ENCODE results near the gene ARCN1.

ARCN1 gene

DNA sequence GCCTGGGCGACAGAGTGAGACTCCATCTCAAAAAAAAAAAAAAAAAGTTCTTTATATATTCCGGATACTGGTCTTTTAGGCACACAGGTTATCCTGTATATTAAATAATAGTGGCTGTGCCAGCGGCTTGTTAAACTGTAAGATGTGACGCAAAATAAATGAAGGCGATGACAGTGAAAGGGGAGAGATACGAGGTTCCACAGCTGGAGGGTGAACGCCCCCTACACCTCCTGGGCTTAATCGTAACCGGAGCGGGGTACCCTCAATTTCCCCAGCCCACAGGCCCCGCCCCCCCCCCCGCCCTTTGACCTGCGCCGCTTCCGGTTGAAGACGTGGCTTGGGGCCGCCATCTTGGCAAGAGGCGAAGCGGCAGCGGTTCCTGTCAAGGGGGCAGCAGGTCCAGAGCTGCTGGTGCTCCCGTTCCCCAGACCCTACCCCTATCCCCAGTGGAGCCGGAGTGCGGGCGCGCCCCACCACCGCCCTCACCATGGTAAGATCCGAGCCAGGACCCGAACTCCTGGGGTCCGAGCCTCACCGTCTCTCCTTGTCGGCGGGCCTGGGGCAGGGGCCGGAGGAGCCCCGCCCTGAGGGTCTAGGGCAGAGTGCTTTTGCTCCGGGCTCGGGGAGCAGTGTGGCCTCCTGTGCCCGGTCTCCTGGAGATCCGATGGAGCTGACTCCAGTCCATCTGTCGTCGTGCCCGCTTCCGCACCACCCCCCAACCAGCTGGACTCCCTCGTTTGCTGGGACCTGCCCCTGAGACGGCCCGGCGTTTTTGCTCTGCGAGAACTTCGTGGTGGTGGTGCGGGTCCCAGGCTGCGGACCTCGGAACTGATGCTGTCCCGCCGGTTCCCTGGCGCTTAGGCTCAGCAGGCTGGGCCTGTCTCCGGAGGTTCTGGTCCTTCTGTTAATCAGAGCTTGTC, at the start of gene ARCN1:
Gene ARCN1, plus strand, starts transcription at position 349 of the 920 bp plus-strand sequence. Its CDS starts 139 bp downstream, at position 488.
- DNase-seq, result peak; percentile 55 to 83 (median 74)

- no peak for DNase-seq
Measured at GRCh38 chr11:118522571-118523072, 49.6 kb upstream of the ARCN1 start.

DNA sequence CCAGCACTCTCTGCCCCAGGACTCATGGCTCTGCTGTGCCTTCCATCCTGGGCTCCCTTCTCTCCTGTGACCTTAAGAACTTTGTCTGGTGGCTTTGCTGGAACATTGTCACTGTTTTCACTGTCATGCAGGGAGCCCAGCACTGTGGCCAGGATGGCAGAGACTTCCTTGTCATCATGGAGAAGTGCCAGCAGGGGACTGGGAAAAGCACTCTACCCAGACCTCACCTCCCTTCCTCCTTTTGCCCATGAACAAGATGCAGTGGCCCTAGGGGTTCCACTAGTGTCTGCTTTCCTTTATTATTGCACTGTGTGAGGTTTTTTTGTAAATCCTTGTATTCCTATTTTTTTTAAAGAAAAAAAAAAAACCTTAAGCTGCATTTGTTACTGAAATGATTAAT, 47.9 kb upstream of the ARCN1 start:
- DNase-seq, result no peak

DNA sequence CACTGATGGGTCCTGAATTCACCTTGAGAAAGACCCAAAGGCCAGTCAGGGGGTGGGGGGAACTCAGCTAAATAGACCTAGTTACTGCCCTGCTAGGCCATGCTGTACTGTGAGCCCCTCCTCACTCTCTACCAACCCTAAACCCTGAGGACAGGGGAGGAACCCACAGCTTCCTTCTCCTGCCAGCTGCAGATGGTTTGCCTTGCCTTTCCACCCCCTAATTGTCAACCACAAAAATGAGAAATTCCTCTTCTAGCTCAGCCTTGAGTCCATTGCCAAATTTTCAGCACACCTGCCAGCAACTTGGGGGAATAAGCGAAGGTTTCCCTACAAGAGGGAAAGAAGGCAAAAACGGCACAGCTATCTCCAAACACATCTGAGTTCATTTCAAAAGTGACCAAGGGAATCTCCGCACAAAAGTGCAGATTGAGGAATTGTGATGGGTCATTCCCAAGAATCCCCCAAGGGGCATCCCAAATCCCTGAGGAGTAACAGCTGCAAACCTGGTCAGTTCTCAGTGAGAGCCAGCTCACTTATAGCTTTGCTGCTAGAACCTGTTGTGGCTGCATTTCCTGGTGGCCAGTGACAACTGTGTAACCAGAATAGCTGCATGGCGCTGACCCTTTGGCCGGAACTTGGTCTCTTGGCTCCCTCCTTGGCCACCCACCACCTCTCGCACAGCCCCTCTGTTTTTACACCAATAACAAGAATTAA, 47.3 kb upstream of the ARCN1 start:
- DNase-seq, result no peak

DNA sequence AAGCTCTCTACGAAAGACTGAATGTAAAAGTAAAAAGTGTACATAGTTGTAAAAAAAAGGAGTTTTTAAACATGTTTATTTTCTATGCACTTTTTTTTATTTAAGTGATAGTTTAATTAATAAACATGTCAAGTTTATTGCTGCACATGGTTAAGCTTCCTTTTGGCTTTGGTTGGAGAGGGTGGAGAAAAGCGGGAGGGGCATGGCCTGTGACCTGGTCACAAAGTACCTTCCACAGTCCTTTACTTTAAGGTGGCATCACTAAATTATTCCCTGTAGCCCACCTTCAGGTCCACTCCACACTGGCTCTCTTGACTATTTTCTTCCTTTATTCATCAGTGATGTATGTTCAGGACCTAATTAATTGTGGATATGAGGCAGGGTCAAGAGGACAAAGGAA, 45.5 kb upstream of the ARCN1 start:
- no peak for DNase-seq

- no peak for DNase-seq
Measured at GRCh38 chr11:118527109-118527508, 45.1 kb upstream of the ARCN1 start, which contains the start of gene TTC36. Gene TTC36 (plus strand): TSS chr11:118527474. CDS start chr11:118527495, 21 bp downstream.

GRCh38 chr11:118528511-118528910, 43.7 kb upstream of the ARCN1 start:
- DNase-seq, result no peak

- DNase-seq, result no peak
Measured at GRCh38 chr11:118529584-118530175, 42.5 kb upstream of the ARCN1 start.

GRCh38 chr11:118530180-118530682, 42.0 kb upstream of the ARCN1 start:
- no peak for DNase-seq

DNA sequence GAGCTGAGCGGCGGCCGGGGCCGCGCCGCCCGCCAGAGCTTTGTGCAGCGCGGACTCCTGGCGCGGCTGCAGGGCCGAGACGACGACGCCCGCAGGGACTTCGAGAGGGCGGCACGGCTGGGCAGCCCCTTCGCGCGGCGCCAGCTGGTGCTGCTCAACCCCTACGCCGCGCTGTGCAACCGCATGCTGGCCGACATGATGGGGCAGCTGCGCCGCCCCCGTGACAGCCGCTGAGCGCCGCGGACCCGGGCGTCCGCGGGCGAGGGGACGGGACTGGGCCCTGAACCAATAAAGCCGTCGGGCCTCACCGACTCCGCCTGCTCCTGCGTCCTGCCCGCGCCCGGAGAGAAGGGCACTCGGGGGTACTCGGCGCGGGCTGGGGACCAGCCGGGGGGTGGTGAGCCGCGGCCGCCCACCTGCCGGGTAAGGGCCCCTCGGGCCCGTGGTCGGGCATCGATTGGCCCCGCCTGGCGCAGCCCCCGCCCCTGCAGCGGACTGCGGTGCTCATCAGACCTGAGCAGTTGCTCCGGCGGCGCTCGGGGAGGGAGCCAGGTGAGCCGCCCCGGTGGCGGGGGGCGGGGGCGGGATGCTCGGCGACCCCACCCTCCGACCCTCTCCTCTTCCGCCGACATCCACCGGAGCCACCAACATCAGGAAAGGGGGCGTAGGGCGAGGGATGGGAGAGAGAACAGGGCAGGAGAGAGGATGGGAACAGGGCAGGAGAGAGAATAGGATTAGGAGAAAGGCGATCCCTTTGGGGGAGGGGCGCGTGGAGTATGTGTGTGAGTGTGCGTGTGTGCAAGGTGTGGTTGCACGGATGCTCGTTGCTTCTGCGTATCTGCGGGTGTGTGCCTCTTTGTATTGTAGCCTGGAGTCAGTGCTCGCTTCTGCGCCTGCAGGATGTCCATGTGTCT, 41.3 kb upstream of the ARCN1 start, which contains the start of gene TMEM25:
Gene TMEM25, plus strand, starts transcription at position 510 of the 914 bp plus-strand sequence. CDS start 610 bp downstream, outside the sequence.
- peak; percentile 36 to 70 (median 50) for DNase-seq

GRCh38 chr11:118531597-118532084, 40.6 kb upstream of the ARCN1 start:
- no peak for DNase-seq

- no peak for DNase-seq
Measured at GRCh38 chr11:118532091-118532490, 40.1 kb upstream of the ARCN1 start.

GRCh38 chr11:118532852-118533768, 39.1 kb upstream of the ARCN1 start:
- DNase-seq, result no peak

GRCh38 chr11:118533769-118534729, 38.2 kb upstream of the ARCN1 start:
- DNase-seq, result no peak

GRCh38 chr11:118535261-118535660, 36.9 kb upstream of the ARCN1 start:
- DNase-seq, result no peak

DNA sequence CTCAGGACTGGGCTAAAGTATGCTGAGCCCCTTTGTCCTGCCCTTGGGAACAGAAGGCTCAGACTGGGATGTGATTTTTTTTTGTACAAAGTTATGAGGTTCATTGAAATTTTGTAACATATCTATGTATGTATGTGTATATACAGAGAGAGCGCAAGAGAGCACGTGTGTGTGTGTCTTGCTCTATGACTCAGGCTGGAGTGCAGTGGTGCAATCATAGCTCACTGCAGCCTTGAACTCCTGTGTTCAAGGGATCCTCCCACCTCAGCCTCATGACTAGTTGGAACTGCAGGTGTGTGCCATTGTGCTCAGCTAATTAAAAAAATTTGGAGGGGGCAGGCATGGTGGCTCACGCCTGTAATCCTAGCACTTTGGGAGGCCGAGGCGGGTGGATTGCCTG, 35.5 kb upstream of the ARCN1 start:
- no peak for DNase-seq

GRCh38 chr11:118537409-118537980, 34.7 kb upstream of the ARCN1 start:
- no peak for DNase-seq

- no peak for DNase-seq
Measured at GRCh38 chr11:118544010-118544646, 28.1 kb upstream of the ARCN1 start.
